Spleen (tissue), 11 donors: ENCODE data around the gene SHKBP1. TPM values are rescaled to one million over a fixed set of nuclear protein-coding genes. Genes with fewer than 3 reads are reported as not detected.

Experiments used
- DNase-seq: peaks from one replicate; pipeline ENCODE4 v3.0.0-alpha.2; 2020
- H3K27ac ChIP-seq, 8 donors: fragments of 200-600 bp; sonication (generic) in 7 of 8; 1 replicate in 4 of 8; 2 replicates in 4 of 8; pipeline versions ENCODE4 v1.5.0 to v1.8.0; 2016 to 2021; ENCODE audit warnings: inconsistent platforms in 4 of 8, mild to moderate bottlenecking in 4 of 8, moderate library complexity in 1 of 8
- H3K27me3 ChIP-seq, 7 donors: fragments of 200-600 bp; sonication (generic) in 6 of 7; replicated peaks in 1 of 7; 1 replicate in 4 of 7; 2 replicates in 3 of 7; pipeline versions ENCODE4 v1.5.0 to v1.8.0; 2016 to 2021; ENCODE audit warnings: inconsistent platforms in 3 of 7, mild to moderate bottlenecking in 1 of 7
- H3K36me3 ChIP-seq, 6 donors: fragments of 200-600 bp; sonication (generic) in 5 of 6; 1 replicate in 4 of 6; 2 replicates in 2 of 6; pipeline versions ENCODE4 v1.5.0 to v1.8.0; 2016 to 2021; ENCODE audit warnings: inconsistent platforms in 2 of 6
- H3K4me1 ChIP-seq, 6 donors: fragments of 200-600 bp; sonication (generic) in 5 of 6; 1 replicate in 3 of 6; 2 replicates in 3 of 6; pipeline versions ENCODE4 v1.5.0 to v1.8.0; 2016 to 2021; ENCODE audit warnings: inconsistent platforms in 3 of 6
- H3K4me3 ChIP-seq, 8 donors: fragments of 200-600 bp; sonication (generic) in 7 of 8; 1 replicate in 4 of 8; 2 replicates in 4 of 8; pipeline versions ENCODE4 v1.5.0 to v1.8.0; 2016 to 2021; ENCODE audit warnings: inconsistent platforms in 4 of 8, mild to moderate bottlenecking in 4 of 8, moderate library complexity in 2 of 8
- H3K9me3 ChIP-seq, 8 donors: fragments of 200-600 bp; sonication (generic) in 7 of 8; 1 replicate in 4 of 8; 2 replicates in 4 of 8; pipeline versions ENCODE4 v1.5.0 to v1.8.0; 2016 to 2021; ENCODE audit warnings: inconsistent platforms in 4 of 8
- POLR2A ChIP-seq, 3 donors: fragments of 450-650 bp; IDR thresholded peaks; one replicate each; pipeline ENCODE4 v1.5.1; 2017; ENCODE audit warnings: antibody characterized with exemption in 3 of 3, mild to moderate bottlenecking in 1 of 3
- POLR2AphosphoS5 ChIP-seq, 3 donors: sonication (generic); formaldehyde crosslinking; IDR thresholded peaks; one replicate each; pipeline ENCODE4 v1.5.1; 2017; ENCODE audit warnings: antibody characterized with exemption in 3 of 3
- WGBS, 5 donors: extraction: QIAGEN DNeasy Blood & Tissue Kit in 3 of 5; methylation state at CpG; one replicate each; pipeline versions ENCODE4 v1.1.5 to v1.1.7; 2013 to 2018; 5-methylcytosine and 5-hydroxymethylcytosine counted together
- intact Hi-C: fragments of 100-400 bp; cut with DNase I; formaldehyde crosslinking; loops from one replicate; pipeline ENCODE4 v1.15.0; 2023; ENCODE audit warnings: low total_unique reads
- polyA plus RNA-seq, 3 donors: library from polyadenylated mRNA; stranded (reverse); fragments of 200-250 nt; gene quantifications; one replicate each; pipeline ENCODE4 v1.2.1, GENCODE V29; 2013
- total RNA-seq, 7 donors: library from RNA; depleted of rRNA in 3 of 7; stranded (reverse); fragments of >200 nt in 3 of 7; fragmentation: NEBNext Ultra II Directional in 4 of 7; extraction: Animal tissue kit (Norgen Biotek cat#: 25700) in 4 of 7; gene quantifications; one replicate each; pipeline versions ENCODE4 v1.1.0 to v1.2.1, GENCODE V29; 2016 to 2021
- TF ChIP-seq, protein P1 (sequence below), 11 experiments: fragments of 200-600 bp in 7 of 11; fragments of 450-650 bp in 4 of 11; sonication (generic) in 4 of 11; IDR thresholded peaks in 8 of 11; conservative IDR thresholded peaks in 3 of 11; 1 replicate in 7 of 11; 2 replicates in 4 of 11; pipeline versions ENCODE4 v1.4.0 to v1.8.0; 2016 to 2021; ENCODE audit warnings: antibody characterized with exemption in 11 of 11, inconsistent platforms in 4 of 11, mild to moderate bottlenecking in 1 of 11
- donor health status: healthy with polysubstance abuse.
- donor health status: DM: no; HTN: no; CAD: no; lungs with moderate emphysema.
- donor health status: DM: no; HTN: no; CAD: no.
- donor health status: Bipolar disorder and iron deficiency.
- donor health status: healthy.
- donor health status: DM: no; HTN: no; CAD: no.
- donor health status: DM: yes; HTN: yes; CAD: no.

Gene SHKBP1
- total and polyA plus RNA-seq, 10 donors: 102 to 282 (median 151) TPM

DNA sequence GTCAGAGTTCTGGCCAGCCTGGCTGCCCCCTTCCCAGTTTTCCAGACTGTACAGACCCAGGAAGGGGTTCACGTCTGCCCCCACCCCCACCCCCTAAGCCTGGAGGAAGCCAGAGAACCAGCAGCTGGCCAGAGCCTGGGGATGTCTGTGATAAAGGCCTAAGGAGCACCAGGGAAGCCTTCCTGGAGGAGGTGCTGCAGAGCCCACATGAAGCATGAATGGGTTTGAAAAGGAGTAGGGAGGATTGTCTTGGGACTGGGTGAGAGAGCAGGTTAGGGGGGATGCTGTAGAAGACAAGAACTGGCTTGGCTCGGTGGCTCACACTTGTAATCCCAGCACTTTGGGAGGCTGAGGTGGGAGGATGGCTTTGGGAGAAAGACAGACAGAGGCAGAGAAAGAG, 5.8 kb downstream of the SHKBP1 start:
- H3K9me3 ChIP-seq: no peaks in the 10 kb centered on the region
- intact Hi-C loops: no loop called here
- H3K27me3 ChIP-seq: no peaks in the 10 kb centered on the region
- no peak for TF ChIP-seq POLR2A (IDR thresholded peaks at IDR 0.05)
- TF ChIP-seq POLR2AphosphoS5 (IDR thresholded peaks at IDR 0.05): no peak
- TF ChIP-seq, protein P1, sequence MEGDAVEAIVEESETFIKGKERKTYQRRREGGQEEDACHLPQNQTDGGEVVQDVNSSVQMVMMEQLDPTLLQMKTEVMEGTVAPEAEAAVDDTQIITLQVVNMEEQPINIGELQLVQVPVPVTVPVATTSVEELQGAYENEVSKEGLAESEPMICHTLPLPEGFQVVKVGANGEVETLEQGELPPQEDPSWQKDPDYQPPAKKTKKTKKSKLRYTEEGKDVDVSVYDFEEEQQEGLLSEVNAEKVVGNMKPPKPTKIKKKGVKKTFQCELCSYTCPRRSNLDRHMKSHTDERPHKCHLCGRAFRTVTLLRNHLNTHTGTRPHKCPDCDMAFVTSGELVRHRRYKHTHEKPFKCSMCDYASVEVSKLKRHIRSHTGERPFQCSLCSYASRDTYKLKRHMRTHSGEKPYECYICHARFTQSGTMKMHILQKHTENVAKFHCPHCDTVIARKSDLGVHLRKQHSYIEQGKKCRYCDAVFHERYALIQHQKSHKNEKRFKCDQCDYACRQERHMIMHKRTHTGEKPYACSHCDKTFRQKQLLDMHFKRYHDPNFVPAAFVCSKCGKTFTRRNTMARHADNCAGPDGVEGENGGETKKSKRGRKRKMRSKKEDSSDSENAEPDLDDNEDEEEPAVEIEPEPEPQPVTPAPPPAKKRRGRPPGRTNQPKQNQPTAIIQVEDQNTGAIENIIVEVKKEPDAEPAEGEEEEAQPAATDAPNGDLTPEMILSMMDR (IDR thresholded peaks at IDR 0.05 in 8 of 11, conservative IDR thresholded peaks at IDR 0.05 in 3 of 11): no peak
- peaks cover 2 to 84% (median 27%) of the 10 kb centered on the region in 6 donors for H3K4me1 ChIP-seq
- H3K27ac ChIP-seq: peak overlapping the region in 1 of 8 donors; percentile 31
- 87 to 100% (median 93%) methylated on average over 1 to 2 of the region's 2 CpGs for WGBS, 5 donors
- H3K4me3 ChIP-seq: no peak overlapping the region
- DNase-seq: no peak
- peaks cover 7 to 96% (median 81%) of the 10 kb centered on the region in 6 donors for H3K36me3 ChIP-seq

DNA sequence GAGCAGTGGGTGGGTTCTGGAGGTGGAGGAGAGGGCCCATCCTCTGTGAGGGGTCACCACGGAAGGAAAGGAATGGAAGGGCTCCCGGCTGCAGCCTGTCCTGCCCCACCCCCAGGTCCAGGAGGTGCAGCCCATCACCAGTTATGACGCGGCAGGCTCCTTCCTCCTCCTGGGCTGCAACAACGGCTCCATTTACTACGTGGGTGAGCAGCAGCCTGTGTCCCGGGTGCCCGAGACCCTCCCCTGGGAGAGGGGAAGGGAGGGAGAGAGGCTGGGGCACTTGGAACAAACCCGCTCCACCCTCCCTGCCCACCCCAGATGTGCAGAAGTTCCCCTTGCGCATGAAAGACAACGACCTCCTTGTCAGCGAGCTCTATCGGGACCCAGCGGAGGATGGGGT, 6.6 kb downstream of the SHKBP1 start:
- Histone ChIP-seq H3K4me3 (no peak overlapping the region), H3K4me1 (peaks cover 0 to 76% (median 19%) of the 10 kb centered on the region in 6 donors), H3K27me3 (no peaks in the 10 kb centered on the region), H3K36me3 (peaks cover 7 to 100% (median 86%) of the 10 kb centered on the region in 6 donors), H3K9me3 (no peaks in the 10 kb centered on the region), H3K27ac (peak overlapping the region in 1 of 8 donors; percentile 91)
- WGBS, 5 donors: 83 to 91% (median 86%) methylated on average over 11 to 14 of the region's 14 CpGs
- no peak for DNase-seq
- TF ChIP-seq, protein P1 (IDR thresholded peaks at IDR 0.05 in 8 of 11, conservative IDR thresholded peaks at IDR 0.05 in 3 of 11): no peak
- TF ChIP-seq POLR2AphosphoS5 (IDR thresholded peaks at IDR 0.05): peak in 2 of 3 donors; percentile 20 to 61
- TF ChIP-seq POLR2A (IDR thresholded peaks at IDR 0.05): no peak
- intact Hi-C loops: no loop called here

DNA sequence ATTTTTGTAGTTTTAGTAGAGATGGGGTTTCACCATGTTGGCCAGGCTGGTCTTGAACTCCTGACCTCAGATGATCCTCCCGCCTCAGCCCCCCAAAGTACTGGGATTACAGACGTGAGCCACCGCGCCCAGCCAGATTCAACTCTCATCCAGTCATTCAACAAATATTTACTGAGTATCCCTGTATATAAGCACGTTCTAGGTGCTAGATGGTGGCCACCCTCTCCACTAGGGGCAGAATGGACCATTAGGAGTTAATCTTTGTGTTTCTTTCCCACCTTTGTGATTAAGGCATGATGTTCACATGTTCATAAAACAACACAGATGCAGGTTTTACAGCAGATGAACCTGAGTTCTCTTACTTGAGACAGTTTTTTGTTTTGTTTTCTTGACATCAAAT, 7.3 kb downstream of the SHKBP1 start:
- Histone ChIP-seq H3K4me1 (peaks cover 0 to 69% (median 12%) of the 10 kb centered on the region in 6 donors), H3K4me3 (no peak overlapping the region), H3K27me3 (no peaks in the 10 kb centered on the region), H3K27ac (peak overlapping the region in 2 of 8 donors; percentile 87 to 91), H3K36me3 (peaks cover 7 to 100% (median 88%) of the 10 kb centered on the region in 6 donors), H3K9me3 (no peaks in the 10 kb centered on the region)
- no peak for TF ChIP-seq POLR2A (IDR thresholded peaks at IDR 0.05)
- no peak for TF ChIP-seq POLR2AphosphoS5 (IDR thresholded peaks at IDR 0.05)
- TF ChIP-seq, protein P1 (IDR thresholded peaks at IDR 0.05 in 8 of 11, conservative IDR thresholded peaks at IDR 0.05 in 3 of 11): no peak
- peak; percentile 38 for DNase-seq
- intact Hi-C loops: no loop called here
- WGBS, 5 donors: 83 to 91% (median 88%) methylated on average over 5 of the region's 5 CpGs

DNA sequence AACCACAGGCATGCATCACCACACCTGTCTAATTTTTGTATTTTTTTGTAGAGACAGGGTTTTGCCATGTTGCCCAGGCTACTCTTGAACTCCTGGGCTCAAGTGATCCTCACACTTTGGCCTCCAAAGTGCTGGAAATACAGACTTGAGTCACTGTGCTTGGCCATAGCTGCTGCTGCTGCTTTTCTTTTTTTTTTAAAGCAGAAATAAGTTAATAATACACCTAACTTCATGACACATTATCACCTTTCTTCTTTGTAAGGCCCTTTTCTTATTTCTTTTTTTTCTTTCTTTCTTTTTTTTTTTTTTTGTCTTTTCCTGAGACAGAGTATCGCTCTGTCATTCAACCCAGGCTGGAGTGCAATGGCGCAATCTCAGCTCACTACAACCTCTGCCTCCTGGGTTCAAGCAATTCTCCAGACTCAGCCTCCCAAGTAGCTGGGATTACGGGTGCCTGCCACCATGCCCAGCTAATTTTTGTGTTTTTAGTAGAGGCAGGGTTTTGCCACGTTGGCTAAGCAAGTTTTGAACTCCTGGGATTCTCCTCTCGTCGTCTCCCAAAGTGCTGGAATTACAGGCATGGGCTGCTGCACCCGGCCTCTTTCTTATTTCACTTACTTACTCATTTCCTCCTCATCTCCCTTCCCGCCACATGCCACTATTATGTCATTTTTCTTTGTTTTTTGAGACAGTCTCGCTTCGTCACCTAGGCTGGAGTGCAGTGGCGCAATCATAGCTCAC, 8.7 kb downstream of the SHKBP1 start:
- 60 to 87% (median 75%) methylated on average over 11 of the region's 11 CpGs for WGBS, 5 donors

More for the DNA sequence above, 8.7 kb downstream of the SHKBP1 start:
- no peaks in the 10 kb centered on the region for H3K27me3 ChIP-seq
- peaks cover 7 to 100% (median 86%) of the 10 kb centered on the region in 6 donors for H3K36me3 ChIP-seq
- no peak overlapping the region for H3K4me3 ChIP-seq
- TF ChIP-seq POLR2AphosphoS5 (IDR thresholded peaks at IDR 0.05) (peak in 1 of 3 donors; percentile 57), POLR2A (IDR thresholded peaks at IDR 0.05) (no peak)
- TF ChIP-seq, protein P1 (IDR thresholded peaks at IDR 0.05 in 8 of 11, conservative IDR thresholded peaks at IDR 0.05 in 3 of 11): no peak
- DNase-seq: peak; percentile 79
- no peaks in the 10 kb centered on the region for H3K9me3 ChIP-seq
- intact Hi-C loops: no loop called here
- H3K27ac ChIP-seq: peak overlapping the region in 7 of 8 donors; percentile 59 to 91 (median 85)
- peaks cover 0 to 55% (median 2%) of the 10 kb centered on the region in 6 donors for H3K4me1 ChIP-seq
